ENCODE data around the gene ETHE1.

Gene ETHE1

GRCh38 chr19:43486412-43486811 is 40.6 kb downstream of the ETHE1 start:
- no peak for DNase-seq

- no peak for DNase-seq
These were observed 41.0 kb downstream of the ETHE1 start for GRCh38 chr19:43485951-43486350.

DNA sequence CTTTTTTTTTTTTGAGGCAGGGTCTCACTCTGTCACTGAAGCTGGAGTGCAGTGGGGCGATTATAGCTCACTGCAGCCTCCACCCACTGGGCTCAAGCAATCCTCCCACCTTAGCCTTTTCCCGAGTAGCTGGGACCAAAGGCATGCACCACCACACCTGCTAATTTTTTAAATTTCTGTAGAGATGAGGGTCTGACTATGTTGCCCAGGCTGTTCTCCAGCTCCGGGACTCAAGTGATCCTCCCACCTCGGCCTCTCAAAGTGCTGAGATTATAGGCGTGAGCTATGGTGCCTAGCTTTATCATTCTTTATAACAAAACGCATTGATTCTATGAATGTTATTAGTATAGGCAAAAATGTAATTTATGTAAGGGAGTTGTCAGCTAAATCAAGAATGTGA is 43.7 kb downstream of the ETHE1 start:
- DNase-seq = no peak

DNA sequence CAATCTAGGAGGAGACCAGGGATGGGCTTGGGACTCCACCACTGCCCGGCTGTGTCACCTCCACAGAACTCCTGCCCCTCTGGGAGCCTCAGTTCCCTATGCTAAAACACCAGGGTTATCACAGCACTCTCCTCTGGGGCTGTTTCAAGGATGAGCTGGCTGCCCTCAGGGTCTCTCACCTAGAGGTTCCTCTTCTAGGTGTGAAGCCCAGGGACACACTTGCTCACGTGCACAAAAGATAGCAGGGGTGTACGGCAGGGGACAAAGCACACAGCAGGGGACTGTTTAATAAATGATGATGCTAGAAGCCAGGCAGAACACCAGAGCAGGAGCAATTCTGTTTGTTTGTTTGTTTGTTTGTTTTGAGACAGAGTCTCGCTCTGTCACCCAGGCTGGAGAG is 44.8 kb downstream of the ETHE1 start:
- DNase-seq = no peak

DNA sequence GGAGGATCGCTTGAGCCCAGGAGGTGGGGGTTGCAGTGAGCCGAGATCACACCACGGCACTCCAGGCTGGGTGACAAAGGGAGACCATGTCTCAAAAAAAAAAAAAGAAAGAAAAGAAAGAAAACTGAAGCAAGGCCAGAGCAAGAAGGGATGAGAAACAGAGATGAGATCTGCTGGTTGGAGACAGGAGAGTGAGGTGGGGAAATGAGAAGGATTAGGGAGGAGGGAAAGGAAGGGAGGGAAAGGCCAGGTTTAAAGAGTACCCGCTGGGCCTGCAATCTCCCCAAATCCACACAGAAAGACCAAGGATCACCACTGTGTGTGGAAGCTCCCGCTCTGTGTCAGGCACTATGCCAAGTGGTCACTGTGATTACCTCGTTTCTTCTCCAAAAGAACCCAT is 45.3 kb downstream of the ETHE1 start:
- no peak for DNase-seq

DNA sequence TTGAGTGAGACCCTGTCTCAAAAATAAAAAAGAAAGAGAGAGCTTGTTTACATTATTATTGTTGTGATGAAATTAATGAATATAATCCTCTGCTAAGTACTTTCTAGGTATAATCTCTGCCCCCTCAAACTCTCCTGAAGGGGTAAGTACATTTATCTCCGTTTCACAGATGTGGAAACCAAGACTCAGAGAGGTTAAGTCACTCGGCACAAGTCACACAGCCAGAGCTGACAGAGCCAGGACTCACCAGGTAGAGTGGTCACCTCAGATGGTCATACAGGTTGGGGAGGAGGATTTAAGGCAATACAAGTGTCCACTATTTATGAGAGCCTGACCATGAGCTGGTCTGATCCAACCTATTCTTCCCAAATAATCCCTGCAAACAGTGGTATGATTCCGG is 46.4 kb downstream of the ETHE1 start:
- no peak for DNase-seq

DNA sequence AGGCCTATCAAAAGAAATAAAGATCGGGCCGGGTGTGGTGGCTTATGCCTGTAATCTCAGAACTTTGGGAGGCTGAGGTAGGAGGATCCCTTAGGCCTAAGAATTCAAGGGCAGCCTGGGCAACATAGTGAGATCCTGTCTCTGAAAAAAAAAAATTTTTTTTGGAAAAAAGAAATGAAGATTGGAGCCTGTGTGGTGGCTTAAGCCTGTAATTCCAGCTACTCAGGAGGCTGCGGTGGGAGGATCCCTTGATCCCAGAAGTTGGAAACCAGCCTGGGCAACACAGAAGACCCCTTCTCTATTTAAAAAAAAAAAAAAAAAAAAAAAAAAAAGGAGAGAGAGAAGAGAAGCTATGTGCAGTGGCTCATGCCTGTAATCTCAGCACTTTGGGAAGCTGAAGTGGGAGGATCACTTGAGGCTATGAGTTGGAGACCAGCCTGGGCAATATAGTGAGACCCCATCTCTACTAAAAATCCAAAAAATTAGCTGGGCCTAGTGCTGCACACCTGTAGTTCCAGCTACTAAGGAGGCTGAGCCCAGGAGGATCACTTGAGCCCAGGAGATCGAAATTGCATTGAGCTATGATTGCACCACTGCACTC is 46.9 kb downstream of the ETHE1 start:
- DNase-seq = no peak

GRCh38 chr19:43479226-43479625 is 47.8 kb downstream of the ETHE1 start:
- DNase-seq = no peak

- no peak for DNase-seq
These were observed 48.7 kb downstream of the ETHE1 start for GRCh38 chr19:43478323-43478722.

GRCh38 chr19:43476606-43477005 is 50.4 kb downstream of the ETHE1 start:
- no peak for DNase-seq

- DNase-seq = no peak
These were observed 51.9 kb downstream of the ETHE1 start for GRCh38 chr19:43474986-43475705.

GRCh38 chr19:43474487-43474886 is 52.5 kb downstream of the ETHE1 start:
- DNase-seq = no peak

DNA sequence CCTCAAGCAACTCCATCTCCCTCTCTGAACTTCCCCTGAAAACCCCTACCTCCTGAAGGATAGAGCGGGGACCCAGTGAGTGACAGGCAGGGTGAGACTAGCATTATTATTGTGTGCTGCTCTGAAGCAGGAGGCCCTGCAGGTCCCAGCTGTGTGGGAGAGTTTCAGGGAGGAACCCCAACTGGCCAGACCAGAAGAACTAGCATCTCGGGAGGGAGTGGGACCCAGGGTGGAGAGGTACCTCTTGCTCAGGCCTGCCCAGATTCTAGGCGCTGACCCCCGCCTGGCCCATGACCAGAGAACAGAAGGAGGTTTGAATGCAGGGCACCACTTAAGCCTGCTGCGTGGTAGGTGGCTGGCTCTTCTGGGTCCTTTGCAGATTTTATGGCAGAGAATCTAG is 55.9 kb downstream of the ETHE1 start:
- DNase-seq = no peak

- no peak for DNase-seq
These were observed 56.7 kb downstream of the ETHE1 start for GRCh38 chr19:43470288-43470687.

GRCh38 chr19:43469160-43469480 is 57.9 kb downstream of the ETHE1 start:
- no peak for DNase-seq

DNA sequence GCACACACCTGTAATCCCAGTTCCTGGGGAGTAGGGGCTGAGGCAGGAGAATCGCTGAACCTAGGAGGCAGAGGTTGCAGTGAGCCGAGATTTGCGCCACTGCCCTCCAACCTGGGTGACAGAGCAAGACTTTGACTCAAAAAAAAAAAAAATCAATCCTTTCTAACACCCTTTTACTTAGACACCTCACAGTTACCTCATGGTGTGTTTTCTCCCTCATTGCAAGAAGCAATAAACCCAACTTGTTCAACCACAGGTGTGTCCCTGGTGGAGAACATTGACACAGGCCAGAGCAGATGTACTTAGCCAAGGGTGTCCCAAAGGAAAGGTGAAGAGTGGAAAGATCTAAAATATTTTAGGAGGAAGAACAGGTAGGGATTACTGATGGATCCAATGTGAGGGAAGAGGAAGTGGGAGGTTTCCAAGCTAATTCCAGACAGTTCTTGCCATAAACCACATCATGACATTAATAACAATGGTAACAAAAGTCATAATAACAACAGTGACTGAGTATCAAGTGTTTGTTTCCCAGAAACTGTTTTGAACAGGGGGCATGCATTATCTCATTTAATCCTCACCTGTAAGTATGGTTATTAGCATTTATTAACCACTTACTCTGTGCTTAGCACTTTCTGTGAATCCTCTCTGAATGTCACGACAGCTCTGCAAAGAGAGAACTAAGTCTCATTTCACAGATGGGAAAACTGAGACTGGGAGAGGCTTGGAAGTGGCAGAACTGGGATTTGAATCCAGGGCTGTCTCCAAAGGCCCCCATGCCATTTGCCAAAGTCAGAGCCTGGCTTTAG is 58.4 kb downstream of the ETHE1 start:
- no peak for DNase-seq

- no peak for DNase-seq
These were observed 59.3 kb downstream of the ETHE1 start for GRCh38 chr19:43467730-43468129.

DNA sequence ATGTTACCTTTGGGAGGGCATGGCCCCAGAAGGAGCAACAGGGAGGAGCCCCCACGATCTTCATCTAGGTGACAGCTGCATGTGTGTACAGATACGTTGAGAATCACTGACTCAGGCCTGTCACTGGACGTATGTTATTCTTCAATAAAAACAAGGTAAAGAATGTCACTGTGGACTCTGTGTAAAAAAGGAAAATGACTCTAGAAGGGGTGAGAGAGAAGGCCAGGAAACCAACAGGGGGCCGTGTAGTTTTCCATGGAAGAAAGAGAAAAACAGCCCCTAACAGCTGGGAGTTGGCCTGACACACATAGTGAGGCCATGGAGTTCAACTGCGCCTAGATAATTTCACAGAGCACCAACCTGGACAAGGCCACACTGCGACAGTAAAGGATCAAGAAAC is 59.7 kb downstream of the ETHE1 start:
- DNase-seq = no peak

- DNase-seq = no peak
These were observed 60.2 kb downstream of the ETHE1 start for GRCh38 chr19:43466793-43467192.

DNA sequence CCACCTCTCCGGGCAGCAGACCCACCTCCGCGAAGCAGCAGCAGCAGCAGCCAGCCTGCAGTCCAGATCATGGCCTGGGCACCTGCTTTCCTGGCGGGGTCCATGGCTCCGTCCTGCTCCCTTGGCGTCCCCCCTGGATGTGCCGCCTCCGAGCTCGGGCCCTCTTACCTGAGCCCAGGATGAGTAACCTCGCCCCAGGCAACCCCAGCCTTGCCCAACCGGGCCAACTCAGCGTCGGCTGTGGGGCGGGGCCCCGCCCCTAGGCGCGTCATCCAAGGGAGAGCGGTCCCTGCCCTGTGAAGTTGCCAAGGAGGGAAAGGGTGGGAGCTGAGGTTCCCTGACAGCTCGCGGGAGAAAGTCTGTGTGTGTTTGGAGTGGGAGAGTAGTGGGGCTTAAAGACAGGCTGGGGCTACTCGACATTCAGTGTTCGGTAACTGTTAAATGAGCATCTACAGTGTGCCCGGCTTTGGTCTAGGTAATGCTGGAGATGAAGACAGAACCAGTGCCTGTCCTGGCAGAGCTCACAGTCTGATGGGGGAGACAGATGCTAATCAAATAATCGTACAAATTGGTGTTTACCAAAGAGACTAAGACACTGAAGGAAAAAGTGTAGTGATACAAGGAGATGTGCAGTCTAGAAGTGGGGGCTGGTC is 61.4 kb downstream of the ETHE1 start, which contains the start of gene LYPD3:
Gene LYPD3, minus strand, starts transcription at position 141 of the 653 bp plus-strand sequence. Its CDS starts 37 bp downstream, at position 104.
- no peak for DNase-seq

DNA sequence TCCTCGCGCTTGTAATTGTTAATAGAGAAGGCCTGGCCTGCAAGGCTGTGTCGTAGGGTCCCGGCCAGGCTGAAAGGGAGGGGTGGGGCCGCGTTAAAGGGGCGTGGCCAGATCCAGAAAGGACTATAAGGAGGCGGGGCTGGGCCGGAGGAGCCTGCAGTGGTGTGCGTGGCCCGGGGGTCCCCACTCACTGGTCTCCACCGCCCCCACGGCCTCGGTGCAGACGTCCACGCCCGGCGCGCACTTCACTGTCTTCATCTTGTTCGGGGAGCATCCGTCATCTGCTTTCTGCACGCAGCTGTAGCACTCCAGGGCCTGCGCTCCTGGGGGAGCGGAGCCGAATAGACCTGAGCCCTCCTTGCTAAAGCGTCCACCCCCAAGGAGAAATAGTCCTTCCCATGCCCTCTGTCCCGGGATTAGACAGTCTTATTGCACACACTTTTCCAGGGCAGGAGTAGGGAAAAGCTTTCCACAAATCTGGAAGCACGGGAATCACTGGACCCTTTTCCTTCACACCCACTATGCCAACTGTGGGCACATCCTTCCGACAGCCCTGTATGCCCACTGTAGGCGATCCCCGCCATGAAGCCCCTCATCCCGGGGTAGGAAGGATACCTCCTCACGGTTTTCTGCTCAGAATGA is 62.7 kb downstream of the ETHE1 start:
- no peak for DNase-seq

GRCh38 chr19:43463381-43464133 is 63.4 kb downstream of the ETHE1 start:
- peak; percentile 88 for DNase-seq
